CD4-positive, alpha-beta T cell treated with Interferon alpha-2 for 1 hour (primary cell): ENCODE results near the gene SPATC1L.

Experiments used
- DNase-seq, 2 donors: peaks; one replicate each; pipeline ENCODE4 v3.0.0-alpha.2; 2020 to 2022

Gene SPATC1L

GRCh38 chr21:46160907-46161632 is 23.2 kb downstream of the SPATC1L start:
- DNase-seq, result no peak

DNA sequence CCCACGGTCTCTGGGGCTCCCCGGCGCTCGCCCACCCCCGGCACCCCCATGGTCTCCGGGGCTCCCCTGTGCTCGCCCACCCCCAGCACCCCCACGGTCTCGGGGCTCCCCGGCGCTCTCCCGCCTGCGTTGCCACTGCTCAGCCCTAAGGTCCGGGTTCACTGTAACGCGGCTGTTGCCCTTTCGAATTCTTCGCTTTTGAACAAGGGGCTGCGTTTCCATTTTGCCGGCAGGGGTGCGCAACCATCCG is 23.7 kb downstream of the SPATC1L start:
- no peak for DNase-seq

GRCh38 chr21:46159841-46160656 is 24.2 kb downstream of the SPATC1L start:
- no peak for DNase-seq

DNA sequence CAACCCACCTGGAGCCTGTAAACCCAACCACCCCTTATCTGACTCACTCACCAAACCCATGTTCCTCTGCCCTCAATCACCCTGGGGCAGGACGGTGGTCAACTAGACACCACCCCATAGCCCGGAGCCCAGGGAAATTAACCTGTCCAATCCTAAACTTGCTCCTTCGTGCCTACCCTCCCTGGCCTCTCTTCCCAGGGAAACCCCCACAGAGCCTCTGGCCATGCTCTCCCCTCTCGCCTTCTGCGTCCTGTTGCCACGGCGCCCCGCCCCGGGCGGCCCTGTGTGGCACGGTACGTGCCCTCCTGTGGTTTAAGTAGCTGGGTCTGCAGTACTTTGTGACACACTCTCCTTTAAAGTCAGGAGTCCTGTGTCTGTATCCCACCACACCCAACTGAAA is 24.9 kb downstream of the SPATC1L start:
- DNase-seq, result no peak

- DNase-seq, result no peak
Measured at GRCh38 chr21:46158666-46159300, 25.5 kb downstream of the SPATC1L start.

DNA sequence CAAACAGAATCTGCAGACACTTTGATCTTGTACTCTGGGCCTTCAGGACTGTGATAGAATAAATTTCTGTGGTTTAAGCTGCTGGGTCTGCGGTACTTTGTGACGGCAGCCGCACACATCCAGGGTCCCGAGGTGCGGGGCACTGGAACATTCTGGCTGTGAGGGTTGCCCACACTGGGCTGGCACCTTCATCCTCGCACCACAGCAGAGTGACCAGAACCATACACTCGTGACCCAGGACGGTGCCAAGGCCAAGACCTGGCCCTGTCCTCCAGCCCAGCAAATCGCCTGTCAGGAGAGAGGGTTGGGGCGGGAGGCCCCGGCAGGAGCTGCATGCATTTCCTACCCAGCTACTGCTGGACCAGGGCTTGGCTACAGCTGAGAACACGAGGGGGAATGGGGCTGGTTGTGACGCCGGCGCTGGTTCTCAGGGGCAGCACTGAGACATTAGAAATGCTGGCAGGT is 26.2 kb downstream of the SPATC1L start:
- no peak for DNase-seq

- no peak for DNase-seq
Measured at GRCh38 chr21:46157396-46157986, 26.8 kb downstream of the SPATC1L start.

GRCh38 chr21:46156678-46157077 is 27.6 kb downstream of the SPATC1L start:
- no peak for DNase-seq

DNA sequence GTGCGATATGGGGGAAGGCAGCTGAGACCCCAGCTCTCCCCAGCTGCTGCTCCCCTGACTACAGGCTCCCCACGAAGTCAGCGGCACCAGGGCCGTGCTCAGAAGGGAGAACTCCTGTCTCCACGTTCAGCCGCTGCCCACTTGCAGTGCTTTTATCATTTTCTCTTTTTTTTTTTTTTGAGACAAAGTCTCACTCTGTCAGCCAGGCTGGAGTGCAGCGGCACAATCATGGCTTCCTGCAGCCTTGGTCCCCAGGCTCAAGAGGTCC is 27.9 kb downstream of the SPATC1L start:
- no peak for DNase-seq

GRCh38 chr21:46155514-46156377 is 28.5 kb downstream of the SPATC1L start, which contains the start of gene FTCD:
Gene FTCD, minus strand, starts transcription at chr21:46155579. Its CDS starts 56 bp downstream, at chr21:46155523.
- no peak for DNase-seq

DNA sequence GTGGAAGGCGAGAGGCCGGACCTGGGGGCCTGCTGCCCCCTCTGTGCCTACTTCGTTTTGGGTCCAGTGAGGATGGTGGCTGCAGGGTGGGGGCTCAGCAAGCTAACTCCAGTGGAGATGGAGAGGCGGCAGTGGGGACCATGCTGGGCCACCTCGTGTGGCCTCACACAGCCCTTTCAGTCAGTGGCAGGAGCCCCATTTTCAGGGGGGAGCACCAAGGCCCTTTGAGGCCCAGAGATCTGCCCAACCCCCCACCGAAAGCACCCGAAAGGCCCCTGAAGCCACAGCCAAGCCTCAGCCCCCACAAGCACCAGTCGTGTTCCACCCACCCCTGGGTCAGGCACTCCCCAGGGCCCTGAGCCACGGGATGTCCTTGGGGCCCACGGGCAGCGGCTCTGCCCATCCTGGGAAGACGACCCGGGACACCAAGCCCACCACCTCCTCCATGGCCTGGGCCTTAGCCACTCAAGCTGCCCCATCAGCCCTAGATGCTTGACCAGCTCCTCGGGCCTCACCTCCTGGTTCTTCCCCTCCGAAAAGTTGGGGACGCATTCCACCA is 29.2 kb downstream of the SPATC1L start:
- no peak for DNase-seq

DNA sequence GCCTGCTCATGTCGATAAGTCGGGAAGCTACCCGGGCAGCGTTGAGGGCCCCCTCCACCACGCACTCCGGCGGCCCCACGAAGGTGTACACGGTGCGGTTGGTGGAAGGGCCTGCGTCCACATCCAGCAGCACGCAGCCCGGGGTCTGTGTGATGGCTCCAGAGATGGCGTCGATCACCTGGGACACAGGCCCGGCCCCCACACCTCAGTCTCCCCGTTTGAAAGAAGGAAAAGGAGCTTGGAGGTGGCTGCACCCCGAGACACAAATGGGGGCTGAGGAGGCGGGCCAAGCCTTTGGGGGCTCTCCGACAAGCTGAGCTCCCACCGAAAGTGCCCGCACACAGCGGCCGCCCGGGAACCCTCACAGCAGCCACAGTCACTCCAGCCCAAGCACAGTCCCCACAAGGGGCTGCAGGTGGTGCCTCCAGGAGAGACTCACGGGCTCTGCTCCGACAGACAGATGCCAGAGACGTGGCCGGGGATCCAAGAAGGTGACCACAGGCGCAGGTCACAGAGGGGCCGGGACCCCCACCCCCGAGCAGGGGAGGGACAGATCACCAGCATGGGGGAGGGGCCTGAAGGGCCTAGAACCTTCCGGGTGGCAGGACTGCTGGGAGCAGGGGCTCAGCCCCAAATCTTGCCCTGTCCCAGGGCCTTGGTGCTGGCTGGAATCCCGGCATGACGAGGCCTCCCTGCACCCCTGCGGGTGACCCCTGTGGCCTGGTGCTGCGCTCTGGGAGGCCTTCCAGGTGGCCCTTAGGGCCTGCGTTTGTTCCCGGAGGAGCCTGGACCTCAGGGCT is 29.9 kb downstream of the SPATC1L start:
- DNase-seq, result no peak

GRCh38 chr21:46153247-46154154 is 30.8 kb downstream of the SPATC1L start:
- peak; percentile 18 to 48 for DNase-seq

GRCh38 chr21:46152927-46153246 is 31.4 kb downstream of the SPATC1L start:
- DNase-seq, result no peak

DNA sequence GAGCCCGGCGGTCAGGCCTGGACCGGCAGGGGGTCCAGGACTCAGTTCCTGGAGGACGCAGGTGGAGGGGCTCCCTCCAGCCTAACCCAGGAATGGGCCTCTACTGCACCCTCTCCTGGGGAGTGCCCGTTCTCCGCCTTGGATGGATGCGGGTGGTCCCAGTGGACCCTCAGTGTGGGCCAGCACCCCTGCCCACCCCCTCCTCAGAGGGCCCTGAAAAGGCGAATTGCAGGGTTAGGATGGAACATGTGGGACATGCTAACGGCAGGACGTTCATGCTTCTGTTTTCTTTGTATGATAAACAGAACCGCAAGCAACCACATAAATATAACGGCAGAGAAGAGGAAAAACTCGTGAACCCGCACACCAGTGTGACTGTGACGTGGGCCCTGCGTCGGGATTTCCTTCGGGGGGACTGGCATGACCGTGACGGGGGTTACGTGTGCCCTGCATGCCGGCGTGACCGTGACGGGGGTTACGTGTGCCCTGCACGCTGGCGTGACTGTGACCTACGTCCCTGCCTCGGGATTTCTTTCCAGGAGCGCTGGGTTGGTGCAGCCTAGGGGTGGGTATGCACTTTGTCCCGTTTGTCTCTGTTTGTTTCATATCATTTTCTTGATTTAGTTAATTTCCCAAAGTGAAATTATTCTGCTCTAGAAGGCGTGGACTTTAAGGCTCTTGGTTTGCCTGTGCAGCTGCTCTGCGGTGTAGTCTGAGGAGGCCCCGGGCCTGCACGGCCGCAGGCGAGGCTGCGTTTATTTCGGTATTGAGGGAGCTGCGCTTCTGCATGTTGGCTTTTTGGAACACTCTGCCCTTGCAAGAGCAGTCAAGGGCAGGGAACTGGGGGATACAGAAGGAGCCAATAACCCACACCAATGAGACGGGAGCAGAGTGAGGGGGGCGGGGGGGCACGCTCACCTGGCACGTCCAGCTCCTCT is 32.0 kb downstream of the SPATC1L start:
- DNase-seq, result no peak

DNA sequence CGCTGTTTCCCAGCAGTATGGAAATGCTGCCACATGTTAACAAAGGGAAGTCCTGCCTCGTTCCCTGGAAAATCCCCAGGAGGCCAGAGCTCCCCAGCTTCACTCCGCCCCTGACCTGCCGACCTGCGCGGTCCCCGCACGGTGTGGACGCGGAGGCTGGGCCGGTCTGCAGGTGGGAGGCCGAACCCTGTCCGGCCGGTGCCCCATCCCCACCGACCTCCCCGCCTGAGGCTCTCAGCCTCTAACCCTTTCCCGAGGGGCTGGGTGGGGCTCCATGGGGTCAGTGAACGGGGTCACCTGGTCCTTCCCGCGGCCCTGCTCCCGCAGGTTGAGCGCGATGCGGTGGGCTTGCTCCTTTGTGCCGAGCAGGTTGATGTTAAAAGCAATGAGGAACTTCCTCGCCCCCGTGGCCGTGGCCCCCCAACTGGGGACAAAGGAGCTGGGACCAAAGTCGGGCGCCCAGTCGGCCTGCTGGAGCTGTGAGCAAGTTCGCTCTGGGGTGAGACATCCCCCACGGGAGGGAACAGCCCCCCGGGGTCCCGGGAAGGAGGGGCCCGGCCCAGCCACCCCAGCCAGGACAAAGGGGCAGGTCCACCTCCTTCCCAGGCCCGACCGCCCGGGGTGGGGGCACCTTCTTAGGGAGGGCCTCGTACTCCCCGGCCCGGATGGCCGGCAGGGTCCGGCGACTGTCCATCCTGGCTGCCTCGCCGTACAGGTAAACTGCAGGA is 32.8 kb downstream of the SPATC1L start:
- DNase-seq, result no peak

DNA sequence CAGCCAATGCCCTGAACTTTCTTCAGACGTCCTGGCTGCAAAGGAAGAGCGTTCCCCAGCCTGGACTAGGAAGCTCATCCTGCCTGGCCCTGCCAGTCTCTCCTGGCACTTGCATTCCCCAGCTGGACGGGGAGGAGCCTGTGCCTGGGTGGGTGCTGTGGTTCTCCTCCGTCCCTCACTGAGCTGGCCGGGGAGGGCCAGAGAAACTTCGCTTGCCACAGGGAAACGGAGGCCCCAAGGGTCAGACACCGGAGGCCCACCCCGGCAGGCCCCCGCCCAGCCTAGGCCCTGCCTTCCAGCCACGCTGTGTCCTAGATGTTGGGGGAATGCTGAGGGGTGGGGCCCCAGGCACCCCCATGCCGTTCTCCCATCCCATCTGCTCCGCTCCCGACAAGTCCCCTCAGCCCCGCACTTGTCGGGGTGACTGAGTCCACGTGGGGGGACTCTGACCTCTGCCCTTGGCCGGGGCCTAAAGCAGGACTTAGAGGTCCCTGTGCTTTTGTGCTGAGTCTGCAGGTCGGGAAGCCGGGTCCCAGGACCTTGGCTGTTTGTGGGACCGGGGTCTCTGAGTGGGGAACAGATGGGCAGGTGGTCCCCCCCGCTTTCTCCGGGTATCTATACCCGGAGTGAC is 33.7 kb downstream of the SPATC1L start:
- DNase-seq, result no peak

DNA sequence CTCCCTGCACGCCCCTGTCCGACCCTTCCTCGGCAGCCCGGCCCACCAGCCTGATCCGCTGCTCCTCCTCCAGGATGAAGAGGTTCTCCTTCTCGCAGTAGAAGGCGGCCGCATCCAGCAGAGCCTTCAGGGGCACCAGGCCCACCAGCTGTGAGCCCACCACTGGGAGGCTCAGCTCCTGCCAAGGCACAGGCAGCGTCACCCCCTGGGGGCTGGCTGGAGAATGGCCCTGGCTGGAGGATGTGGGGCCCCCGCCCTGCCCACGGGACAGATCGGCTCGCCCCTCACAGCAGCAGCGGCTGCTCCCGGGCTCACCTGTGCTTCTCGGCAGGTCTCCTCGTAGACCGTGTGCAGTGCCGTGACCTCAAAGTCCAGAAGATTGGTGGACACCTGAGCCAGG is 34.2 kb downstream of the SPATC1L start:
- DNase-seq, result no peak
